SU-DHL-6 (cell line): ENCODE results near the gene AFG3L2.

ENCODE experiments used
- H2AFZ ChIP-seq: fragments of 200-600 bp; sonication (generic); 2 replicates; pipeline ENCODE4 v1.6.1; 2014; ENCODE audit warnings: low read depth, mild to moderate bottlenecking, moderate library complexity, mixed read lengths, antibody characterized with exemption, low read length; ENCODE audit not compliant: severe bottlenecking
- H3F3A ChIP-seq: fragments of 200-600 bp; shearing (Covaris generic); 2 replicates; pipeline ENCODE4 v1.6.0; 2016; ENCODE audit warnings: antibody characterized with exemption, mild to moderate bottlenecking; ENCODE audit not compliant: insufficient read depth
- H3K27ac ChIP-seq: fragments of 200-600 bp; sonication (generic); 2 replicates; pipeline ENCODE4 v1.5.1; 2016; ENCODE audit warnings: low read depth, mild to moderate bottlenecking, low read length, moderate library complexity, mixed read lengths
- H3K27me3 ChIP-seq: fragments of 200-600 bp; sonication (generic), shearing (Covaris generic); 2 replicates; pipeline ENCODE4 v1.6.0; 2014; ENCODE audit warnings: mild to moderate bottlenecking, low read length
- H3K36me3 ChIP-seq: fragments of 200-600 bp; sonication (generic); 2 replicates; pipeline ENCODE4 v1.6.1; 2014; ENCODE audit warnings: mild to moderate bottlenecking, low read length, mixed read lengths
- H3K4me2 ChIP-seq: fragments of 300-600, 200-600 bp; shearing (Covaris generic), sonication (generic); 2 replicates; pipeline ENCODE4 v1.6.0; 2014; ENCODE audit warnings: low read length, low read depth, mild to moderate bottlenecking; ENCODE audit not compliant: poor library complexity, severe bottlenecking
- H3K4me3 ChIP-seq: fragments of 200-600 bp; sonication (generic); 2 replicates; pipeline ENCODE4 v1.5.1; 2014; ENCODE audit warnings: antibody characterized with exemption, low read length, mild to moderate bottlenecking, mixed read lengths; ENCODE audit not compliant: insufficient read depth, poor library complexity, severe bottlenecking
- H3K79me2 ChIP-seq: fragments of 200-600 bp; sonication (generic); 2 replicates; pipeline ENCODE4 v1.6.1; 2014; ENCODE audit warnings: mild to moderate bottlenecking, low read length, moderate library complexity; ENCODE audit not compliant: insufficient read depth
- H3K9ac ChIP-seq: fragments of 200-600 bp; sonication (generic); 2 replicates; pipeline ENCODE4 v1.7.0; 2014; ENCODE audit warnings: mild to moderate bottlenecking, low read length
- H3K9me2 ChIP-seq: fragments of 200-600 bp; sonication (generic); replicated peaks from 2 replicates; pipeline ENCODE4 v1.6.1; 2014; ENCODE audit warnings: low read length; ENCODE audit not compliant: insufficient read depth
- H3K9me3 ChIP-seq: fragments of 200-600 bp; sonication (generic); 2 replicates; pipeline ENCODE4 v1.6.1; 2014; ENCODE audit warnings: low read length, mixed read lengths; ENCODE audit not compliant: insufficient read depth
- H4K20me1 ChIP-seq: fragments of 200-600 bp; sonication (generic); 2 replicates; pipeline ENCODE4 v1.6.1; 2014; ENCODE audit warnings: low read depth, mild to moderate bottlenecking, antibody characterized with exemption, low read length, moderate library complexity, mixed read lengths
- CTCF ChIP-seq: fragments of 200-600 bp; sonication (generic); IDR thresholded peaks from one replicate; pipeline ENCODE4 v1.5.1; 2017; ENCODE audit warnings: antibody characterized with exemption, mild to moderate bottlenecking, low read length, moderate library complexity; ENCODE audit not compliant: insufficient read depth, poor library complexity, severe bottlenecking
- EZH2phosphoT487 ChIP-seq: fragments of 200-600 bp; sonication (generic), shearing (Covaris generic); conservative IDR thresholded peaks from 2 replicates; pipeline ENCODE4 v1.6.1; 2018; ENCODE audit warnings: mild to moderate bottlenecking, antibody characterized with exemption, low read length, moderate library complexity, mixed read lengths

AFG3L2 gene

GRCh38 chr18:12397793-12398192 lies 20.8 kb upstream of the AFG3L2 start:
- no peaks in the 10 kb centered on the region for H3K36me3 ChIP-seq
- no peaks in the 10 kb centered on the region for H3K9me2 ChIP-seq
- no peaks in the 10 kb centered on the region for H3F3A ChIP-seq
- TF ChIP-seq EZH2phosphoT487 = no peak
- no peak for TF ChIP-seq CTCF
- no peaks in the 10 kb centered on the region for H4K20me1 ChIP-seq
- H3K9ac ChIP-seq = no peak overlapping the region
- no peaks in the 10 kb centered on the region for H3K9me3 ChIP-seq
- H3K27ac ChIP-seq = no peak overlapping the region
- no peaks in the 10 kb centered on the region for H3K27me3 ChIP-seq
- no peak overlapping the region for H3K4me3 ChIP-seq
- no peak overlapping the region for H3K4me2 ChIP-seq
- no peaks in the 10 kb centered on the region for H3K79me2 ChIP-seq
- no peak overlapping the region for H2AFZ ChIP-seq

- no peaks in the 10 kb centered on the region for H3K9me3 ChIP-seq
- no peak overlapping the region for H3K9ac ChIP-seq
- H3K36me3 ChIP-seq = no peaks in the 10 kb centered on the region
- H3K27ac ChIP-seq = no peak overlapping the region
- no peaks in the 10 kb centered on the region for H3K27me3 ChIP-seq
- H2AFZ ChIP-seq = no peak overlapping the region
- no peak overlapping the region for H3K4me2 ChIP-seq
- no peak overlapping the region for H3K4me3 ChIP-seq
- H3F3A ChIP-seq = no peaks in the 10 kb centered on the region
- no peaks in the 10 kb centered on the region for H3K9me2 ChIP-seq
- no peaks in the 10 kb centered on the region for H3K79me2 ChIP-seq
- no peaks in the 10 kb centered on the region for H4K20me1 ChIP-seq
- TF ChIP-seq EZH2phosphoT487 = no peak
- TF ChIP-seq CTCF = no peak
Observed at GRCh38 chr18:12397254-12397653, 20.2 kb upstream of the AFG3L2 start.

GRCh38 chr18:12394428-12394827 lies 17.4 kb upstream of the AFG3L2 start:
- Histone ChIP-seq H3K9me2 (no peaks in the 10 kb centered on the region), H3K27me3 (no peaks in the 10 kb centered on the region), H3K27ac (no peak overlapping the region), H4K20me1 (no peaks in the 10 kb centered on the region), H3K4me2 (no peak overlapping the region), H3K79me2 (no peaks in the 10 kb centered on the region), H3K9me3 (no peaks in the 10 kb centered on the region), H2AFZ (no peak overlapping the region), H3K9ac (no peak overlapping the region), H3K36me3 (no peaks in the 10 kb centered on the region), H3F3A (no peaks in the 10 kb centered on the region), H3K4me3 (no peak overlapping the region)
- TF ChIP-seq EZH2phosphoT487 (no peak), CTCF (peak; percentile 56)

- no peaks in the 10 kb centered on the region for H3K9me3 ChIP-seq
- H3K27me3 ChIP-seq = no peaks in the 10 kb centered on the region
- no peak overlapping the region for H3K4me3 ChIP-seq
- no peak for TF ChIP-seq CTCF
- TF ChIP-seq EZH2phosphoT487 = no peak
- no peaks in the 10 kb centered on the region for H3K79me2 ChIP-seq
- H3K4me2 ChIP-seq = no peak overlapping the region
- H3F3A ChIP-seq = no peaks in the 10 kb centered on the region
- no peak overlapping the region for H2AFZ ChIP-seq
- no peaks in the 10 kb centered on the region for H4K20me1 ChIP-seq
- no peaks in the 10 kb centered on the region for H3K36me3 ChIP-seq
- no peak overlapping the region for H3K27ac ChIP-seq
- no peaks in the 10 kb centered on the region for H3K9me2 ChIP-seq
- H3K9ac ChIP-seq = no peak overlapping the region
Observed at GRCh38 chr18:12393998-12394397, 17.0 kb upstream of the AFG3L2 start.
